Neuronal stem cell (in vitro differentiated cells): ENCODE results near the gene CASK.

ENCODE experiments used
- DNase-seq: peaks from one replicate; pipeline ENCODE4 v3.0.0-alpha.2; 2013; ENCODE audit warnings: low spot score
- H2AFZ ChIP-seq: one replicate; pipeline ENCODE4 v1.6.1; 2013; ENCODE audit warnings: mild to moderate bottlenecking, low read length, inconsistent platforms
- H2AK5ac ChIP-seq: 2 replicates; pipeline ENCODE4 v1.6.1; 2013; ENCODE audit warnings: low read depth, mild to moderate bottlenecking, inconsistent platforms, low read length, moderate library complexity, mixed read lengths
- H2BK120ac ChIP-seq: 2 replicates; pipeline ENCODE4 v1.6.1; 2013; ENCODE audit warnings: low read depth, mild to moderate bottlenecking, inconsistent platforms, low read length, moderate library complexity, mixed read lengths
- H2BK12ac ChIP-seq: one replicate; pipeline ENCODE4 v1.6.1; 2013; ENCODE audit warnings: low read length, inconsistent platforms
- H2BK15ac ChIP-seq: 2 replicates; pipeline ENCODE4 v1.6.1; 2013; ENCODE audit warnings: mild to moderate bottlenecking, low read length, inconsistent platforms, mixed read lengths
- H2BK5ac ChIP-seq: one replicate; pipeline ENCODE4 v1.6.1; 2013; ENCODE audit warnings: inconsistent platforms, mild to moderate bottlenecking, low read length, moderate library complexity
- H3K14ac ChIP-seq: one replicate; pipeline ENCODE4 v1.6.1; 2013; ENCODE audit warnings: low read length, inconsistent platforms
- H3K18ac ChIP-seq: 2 replicates; pipeline ENCODE4 v1.6.1; 2013; ENCODE audit warnings: low read length, inconsistent platforms
- H3K23ac ChIP-seq: 2 replicates; pipeline ENCODE4 v1.6.1; 2013; ENCODE audit warnings: low read depth, mild to moderate bottlenecking, mixed read lengths, low read length, inconsistent platforms; ENCODE audit not compliant: poor library complexity
- H3K27ac ChIP-seq: replicated peaks from 3 replicates; pipeline ENCODE4 v1.5.1; 2013; ENCODE audit warnings: low read length, inconsistent platforms
- H3K27me3 ChIP-seq, 3 experiments: 2 replicates each; pipeline ENCODE4 v1.6.1; 2013; ENCODE audit warnings: low read length in 3 of 3, mild to moderate bottlenecking in 2 of 3, inconsistent platforms in 1 of 3, low read depth in 1 of 3, mixed read lengths in 1 of 3, moderate library complexity in 1 of 3; ENCODE audit not compliant: control insufficient read depth in 3 of 3, insufficient read depth in 3 of 3
- H3K36me3 ChIP-seq, 2 donors: replicated peaks in 1 of 2; 2 replicates each; pipeline ENCODE4 v1.6.1; 2013; ENCODE audit warnings: low read length in 2 of 2; ENCODE audit not compliant: control insufficient read depth in 2 of 2, insufficient read depth in 2 of 2
- H3K4ac ChIP-seq: 2 replicates; pipeline ENCODE4 v1.6.1; 2013; ENCODE audit warnings: inconsistent platforms, mild to moderate bottlenecking, low read length, moderate library complexity
- H3K4me1 ChIP-seq, 2 donors: 1 replicate in 1 of 2; 2 replicates in 1 of 2; pipeline ENCODE4 v1.6.1; 2013; ENCODE audit warnings: low read length in 2 of 2, low read depth in 1 of 2; ENCODE audit not compliant: control insufficient read depth in 2 of 2, insufficient read depth in 1 of 2
- H3K4me2 ChIP-seq: one replicate; pipeline ENCODE4 v1.6.1; 2013; ENCODE audit warnings: mild to moderate bottlenecking, low read length, inconsistent platforms; ENCODE audit not compliant: insufficient read depth, poor library complexity, severe bottlenecking
- H3K4me3 ChIP-seq, 2 donors: 2 replicates each; pipeline ENCODE4 v1.5.1; 2013; ENCODE audit warnings: low read length in 2 of 2, mild to moderate bottlenecking in 2 of 2, inconsistent platforms in 1 of 2, moderate library complexity in 1 of 2
- H3K79me1 ChIP-seq: one replicate; pipeline ENCODE4 v1.6.1; 2013; ENCODE audit warnings: low read depth, mild to moderate bottlenecking, inconsistent platforms, low read length, moderate library complexity
- H3K9ac ChIP-seq: one replicate; pipeline ENCODE4 v1.6.1; 2013; ENCODE audit warnings: mild to moderate bottlenecking, low read depth, low read length, inconsistent platforms; ENCODE audit not compliant: poor library complexity
- H3K9me3 ChIP-seq, 2 donors: replicated peaks in 1 of 2; 2 replicates each; pipeline versions ENCODE3 to v1.6.1; 2013; ENCODE audit warnings: low read length in 2 of 2, mild to moderate bottlenecking in 2 of 2, inconsistent platforms in 1 of 2, low read depth in 1 of 2, mixed read lengths in 1 of 2, moderate library complexity in 1 of 2; ENCODE audit not compliant: control insufficient read depth in 2 of 2, insufficient read depth in 1 of 2
- H4K8ac ChIP-seq: one replicate; pipeline ENCODE4 v1.6.1; 2013; ENCODE audit warnings: low read depth, mild to moderate bottlenecking, inconsistent platforms, low read length, moderate library complexity
- H4K91ac ChIP-seq: one replicate; pipeline ENCODE4 v1.6.1; 2013; ENCODE audit warnings: low read length, low read depth, mild to moderate bottlenecking, inconsistent platforms; ENCODE audit not compliant: poor library complexity
- WGBS, 2 donors: extraction: QIAGEN DNeasy Blood & Tissue Kit; methylation state at CpG; one replicate each; pipeline ENCODE4 v1.1.7; 2013; ENCODE audit warnings: missing lambda C conversion rate in 2 of 2, mixed read lengths in 1 of 2; ENCODE audit not compliant: insufficient read length in 2 of 2, insufficient replicate concordance in 1 of 2; ENCODE audit errors: extremely low coverage in 2 of 2; 5-methylcytosine and 5-hydroxymethylcytosine counted together

Gene CASK

DNA sequence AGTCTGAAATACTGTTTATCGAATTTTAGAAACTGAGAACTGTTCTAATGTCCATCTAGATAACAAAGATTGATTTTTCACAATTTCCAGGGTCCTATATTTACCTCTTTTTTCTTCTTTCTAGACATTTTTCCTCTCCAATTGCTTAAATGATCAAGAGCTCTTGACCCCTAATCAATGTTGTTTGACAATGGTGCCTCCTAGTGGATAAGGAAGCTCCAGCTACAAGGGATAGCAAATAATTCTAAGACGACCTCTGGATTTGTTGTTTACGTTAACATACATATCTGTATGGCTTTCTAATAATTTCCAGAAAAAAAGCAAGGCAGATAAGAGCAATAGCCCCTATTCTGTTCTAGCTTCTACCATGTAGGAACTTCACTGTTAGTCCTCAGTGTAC is 163.5 kb downstream of the CASK start:
- H2AK5ac ChIP-seq: no peak overlapping the region
- H3K4me3 ChIP-seq: no peak overlapping the region
- WGBS, 2 donors: no CpG with 5 or more reads among the region's 3 CpGs
- no peak overlapping the region for H2AFZ ChIP-seq
- H2BK12ac ChIP-seq: no peak overlapping the region
- no peak for DNase-seq
- no peaks in the 10 kb centered on the region for H3K36me3 ChIP-seq
- H4K91ac ChIP-seq: no peak overlapping the region
- H4K8ac ChIP-seq: no peak overlapping the region
- H3K4ac ChIP-seq: no peak overlapping the region
- no peaks in the 10 kb centered on the region for H3K9me3 ChIP-seq
- H3K4me1 ChIP-seq: no peaks in the 10 kb centered on the region
- no peak overlapping the region for H2BK120ac ChIP-seq
- H3K18ac ChIP-seq: no peak overlapping the region
- H3K27me3 ChIP-seq: no peaks in the 10 kb centered on the region
- no peak overlapping the region for H3K4me2 ChIP-seq
- H3K79me1 ChIP-seq: no peaks in the 10 kb centered on the region
- no peak overlapping the region for H3K27ac ChIP-seq
- no peak overlapping the region for H2BK5ac ChIP-seq
- no peak overlapping the region for H3K23ac ChIP-seq
- H3K14ac ChIP-seq: no peak overlapping the region
- no peak overlapping the region for H2BK15ac ChIP-seq
- H3K9ac ChIP-seq: no peak overlapping the region

DNA sequence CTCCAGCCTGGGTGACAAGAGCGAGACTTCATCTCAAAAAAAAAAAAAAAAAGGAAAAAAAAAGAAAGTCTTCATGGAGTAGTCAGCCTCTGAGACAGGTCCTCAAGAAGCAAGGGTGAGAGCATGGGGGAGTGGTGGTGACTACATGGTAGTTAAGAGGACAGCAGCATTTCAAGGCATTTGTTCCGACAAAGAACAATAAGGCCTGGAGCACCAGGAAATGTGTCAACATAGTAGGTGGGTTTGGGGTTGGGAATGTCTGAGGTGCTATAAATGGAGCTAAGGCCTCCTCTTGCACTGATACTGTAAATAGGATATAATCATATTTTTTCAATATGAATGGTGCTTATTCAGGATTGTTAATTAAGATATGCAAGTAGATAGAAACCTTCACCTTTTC is 165.0 kb downstream of the CASK start:
- Histone ChIP-seq H4K8ac (no peak overlapping the region), H3K79me1 (no peaks in the 10 kb centered on the region), H2BK15ac (no peak overlapping the region), H3K27ac (no peak overlapping the region), H3K4me3 (no peak overlapping the region), H3K18ac (no peak overlapping the region), H3K14ac (no peak overlapping the region), H4K91ac (no peak overlapping the region), H3K36me3 (no peaks in the 10 kb centered on the region), H2AFZ (no peak overlapping the region), H2BK120ac (no peak overlapping the region), H3K4me1 (no peaks in the 10 kb centered on the region), H3K4me2 (no peak overlapping the region), H2AK5ac (no peak overlapping the region), H3K27me3 (no peaks in the 10 kb centered on the region), H2BK5ac (no peak overlapping the region), H3K23ac (no peak overlapping the region), H3K9ac (no peak overlapping the region), H3K4ac (no peak overlapping the region), H2BK12ac (no peak overlapping the region), H3K9me3 (no peaks in the 10 kb centered on the region)
- DNase-seq: no peak
- WGBS, 2 donors: no CpG with 5 or more reads among the region's 2 CpGs

GRCh38 chrX:41750716-41751115 is 172.6 kb downstream of the CASK start:
- Histone ChIP-seq H2AK5ac (no peak overlapping the region), H3K27ac (no peak overlapping the region), H2BK15ac (no peak overlapping the region), H3K9ac (no peak overlapping the region), H3K4me2 (no peak overlapping the region), H3K9me3 (no peaks in the 10 kb centered on the region), H2BK120ac (no peak overlapping the region), H3K18ac (no peak overlapping the region), H2BK12ac (no peak overlapping the region), H3K4me3 (no peak overlapping the region), H2BK5ac (no peak overlapping the region), H3K36me3 (no peaks in the 10 kb centered on the region), H4K91ac (no peak overlapping the region), H3K14ac (no peak overlapping the region), H3K27me3 (no peaks in the 10 kb centered on the region), H4K8ac (no peak overlapping the region), H3K23ac (no peak overlapping the region), H2AFZ (no peak overlapping the region), H3K4me1 (no peaks in the 10 kb centered on the region), H3K79me1 (no peaks in the 10 kb centered on the region), H3K4ac (no peak overlapping the region)
- no peak for DNase-seq
- WGBS, 2 donors: no CpG with 5 or more reads among the region's 3 CpGs

GRCh38 chrX:41739871-41740270 is 183.5 kb downstream of the CASK start:
- H3K36me3 ChIP-seq: peaks cover 0 to 3% of the 10 kb centered on the region in 2 donors
- WGBS, 2 donors: no CpG with 5 or more reads among the region's 1 CpG
- H3K23ac ChIP-seq: no peak overlapping the region
- no peak overlapping the region for H4K8ac ChIP-seq
- H3K18ac ChIP-seq: no peak overlapping the region
- H2BK5ac ChIP-seq: no peak overlapping the region
- no peak overlapping the region for H3K27ac ChIP-seq
- no peak overlapping the region for H2BK15ac ChIP-seq
- no peaks in the 10 kb centered on the region for H3K9me3 ChIP-seq
- no peak overlapping the region for H3K9ac ChIP-seq
- no peak overlapping the region for H3K14ac ChIP-seq
- no peak overlapping the region for H2AK5ac ChIP-seq
- H3K4me3 ChIP-seq: no peak overlapping the region
- H2BK12ac ChIP-seq: no peak overlapping the region
- H3K4me2 ChIP-seq: no peak overlapping the region
- no peak overlapping the region for H2BK120ac ChIP-seq
- H4K91ac ChIP-seq: no peak overlapping the region
- H3K4me1 ChIP-seq: no peaks in the 10 kb centered on the region
- no peak overlapping the region for H3K4ac ChIP-seq
- H2AFZ ChIP-seq: no peak overlapping the region
- H3K79me1 ChIP-seq: no peaks in the 10 kb centered on the region
- no peaks in the 10 kb centered on the region for H3K27me3 ChIP-seq
- DNase-seq: no peak
